IPS DF 6.9 (cell line): ENCODE measurements around the gene MAP3K14.

Source experiments
- DNase-seq: peaks from one replicate; pipeline ENCODE4 v3.0.0-alpha.2; 2013; ENCODE audit warnings: low read depth, low spot score
- H3K27ac ChIP-seq: one replicate; pipeline ENCODE4 v1.5.1; 2013; ENCODE audit warnings: low read length, control low read depth
- H3K27me3 ChIP-seq: 2 replicates; pipeline ENCODE4 v1.6.1; 2013; ENCODE audit warnings: mild to moderate bottlenecking, low read length; ENCODE audit not compliant: control insufficient read depth, insufficient read depth
- H3K36me3 ChIP-seq: 2 replicates; pipeline ENCODE4 v1.6.1; 2013; ENCODE audit warnings: low read length; ENCODE audit not compliant: control insufficient read depth, insufficient read depth
- H3K4me1 ChIP-seq: 2 replicates; pipeline ENCODE4 v1.6.1; 2013; ENCODE audit warnings: low read length; ENCODE audit not compliant: control insufficient read depth, insufficient read depth
- H3K4me3 ChIP-seq: 2 replicates; pipeline ENCODE4 v1.5.1; 2013; ENCODE audit warnings: mild to moderate bottlenecking, low read length
- H3K9me3 ChIP-seq: 2 replicates; pipeline ENCODE4 v1.6.1; 2013; ENCODE audit warnings: low read length, inconsistent platforms; ENCODE audit not compliant: control insufficient read depth, insufficient read depth
- WGBS: extraction: QIAGEN DNeasy Blood & Tissue Kit; methylation state at CpG from one replicate; pipeline ENCODE4 v1.1.7; 2013; ENCODE audit warnings: mixed read lengths, missing lambda C conversion rate; ENCODE audit not compliant: insufficient read length, insufficient coverage; 5-methylcytosine and 5-hydroxymethylcytosine counted together

Gene MAP3K14

GRCh38 chr17:45326626-45327025, 9.8 kb upstream of the MAP3K14 start:
- no peaks in the 10 kb centered on the region for H3K9me3 ChIP-seq
- no peak overlapping the region for H3K27ac ChIP-seq
- no peaks in the 10 kb centered on the region for H3K4me1 ChIP-seq
- WGBS, result no CpG with 5 or more reads among the region's 7 CpGs
- DNase-seq, result no peak
- no peaks in the 10 kb centered on the region for H3K36me3 ChIP-seq
- H3K27me3 ChIP-seq, result no peaks in the 10 kb centered on the region
- H3K4me3 ChIP-seq, result no peak overlapping the region

- Histone ChIP-seq H3K27ac (no peak overlapping the region), H3K4me3 (no peak overlapping the region), H3K27me3 (no peaks in the 10 kb centered on the region), H3K4me1 (no peaks in the 10 kb centered on the region), H3K36me3 (no peaks in the 10 kb centered on the region), H3K9me3 (no peaks in the 10 kb centered on the region)
- no peak for DNase-seq
- no CpG with 5 or more reads among the region's 4 CpGs for WGBS
Observed at GRCh38 chr17:45325810-45326209, 9.0 kb upstream of the MAP3K14 start.

- Histone ChIP-seq H3K4me3 (no peak overlapping the region), H3K27me3 (no peaks in the 10 kb centered on the region), H3K27ac (no peak overlapping the region), H3K4me1 (no peaks in the 10 kb centered on the region), H3K9me3 (no peaks in the 10 kb centered on the region), H3K36me3 (no peaks in the 10 kb centered on the region)
- WGBS, result no CpG with 5 or more reads among the region's 1 CpG
- DNase-seq, result no peak
Observed at GRCh38 chr17:45324336-45324735, 7.5 kb upstream of the MAP3K14 start.

- H3K27ac ChIP-seq, result no peak overlapping the region
- no peaks in the 10 kb centered on the region for H3K27me3 ChIP-seq
- whole genome bisulfite sequencing, result no CpG with 5 or more reads among the region's 2 CpGs
- no peak overlapping the region for H3K4me3 ChIP-seq
- no peaks in the 10 kb centered on the region for H3K4me1 ChIP-seq
- no peaks in the 10 kb centered on the region for H3K36me3 ChIP-seq
- no peaks in the 10 kb centered on the region for H3K9me3 ChIP-seq
- DNase-seq, result no peak
Observed at GRCh38 chr17:45322168-45322567, 5.3 kb upstream of the MAP3K14 start.

- no peaks in the 10 kb centered on the region for H3K27me3 ChIP-seq
- no CpG with 5 or more reads among the region's 1 CpG for whole genome bisulfite sequencing
- DNase-seq, result no peak
- H3K36me3 ChIP-seq, result no peaks in the 10 kb centered on the region
- no peak overlapping the region for H3K4me3 ChIP-seq
- no peak overlapping the region for H3K27ac ChIP-seq
- H3K9me3 ChIP-seq, result no peaks in the 10 kb centered on the region
- no peaks in the 10 kb centered on the region for H3K4me1 ChIP-seq
Observed at GRCh38 chr17:45320931-45321461, 4.2 kb upstream of the MAP3K14 start.

- H3K9me3 ChIP-seq, result no peaks in the 10 kb centered on the region
- no peak for DNase-seq
- no peaks in the 10 kb centered on the region for H3K36me3 ChIP-seq
- WGBS, result no CpG with 5 or more reads among the region's 5 CpGs
- no peak overlapping the region for H3K4me3 ChIP-seq
- H3K27me3 ChIP-seq, result no peaks in the 10 kb centered on the region
- no peak overlapping the region for H3K27ac ChIP-seq
- no peaks in the 10 kb centered on the region for H3K4me1 ChIP-seq
Observed at GRCh38 chr17:45320349-45320930, 3.6 kb upstream of the MAP3K14 start.

GRCh38 chr17:45319239-45319703, 2.5 kb upstream of the MAP3K14 start:
- Histone ChIP-seq H3K9me3 (no peaks in the 10 kb centered on the region), H3K36me3 (no peaks in the 10 kb centered on the region), H3K4me1 (no peaks in the 10 kb centered on the region), H3K27me3 (no peaks in the 10 kb centered on the region), H3K4me3 (no peak overlapping the region), H3K27ac (no peak overlapping the region)
- no CpG with 5 or more reads among the region's 5 CpGs for WGBS
- DNase-seq, result no peak

- no peaks in the 10 kb centered on the region for H3K27me3 ChIP-seq
- H3K9me3 ChIP-seq, result no peaks in the 10 kb centered on the region
- no peaks in the 10 kb centered on the region for H3K4me1 ChIP-seq
- no peak for DNase-seq
- no peaks in the 10 kb centered on the region for H3K36me3 ChIP-seq
- H3K4me3 ChIP-seq, result no peak overlapping the region
- no CpG with 5 or more reads among the region's 7 CpGs for WGBS
- H3K27ac ChIP-seq, result no peak overlapping the region
Observed at GRCh38 chr17:45318561-45319230, 1.9 kb upstream of the MAP3K14 start.

- Histone ChIP-seq H3K4me3 (peak overlapping the region; percentile 37; the same call in 1 of the 2 replicates), H3K4me1 (no peaks in the 10 kb centered on the region), H3K36me3 (no peaks in the 10 kb centered on the region), H3K27ac (no peak overlapping the region), H3K27me3 (no peaks in the 10 kb centered on the region), H3K9me3 (no peaks in the 10 kb centered on the region)
- peak; percentile 98 for DNase-seq
- no CpG with 5 or more reads among the region's 54 CpGs for WGBS
Observed at GRCh38 chr17:45317111-45317928, 500 bp upstream of the MAP3K14 start.

GRCh38 chr17:45315648-45316433, 979 bp downstream of the MAP3K14 start:
- H3K36me3 ChIP-seq, result no peaks in the 10 kb centered on the region
- H3K27ac ChIP-seq, result no peak overlapping the region
- no peaks in the 10 kb centered on the region for H3K9me3 ChIP-seq
- H3K27me3 ChIP-seq, result no peaks in the 10 kb centered on the region
- H3K4me3 ChIP-seq, result peak overlapping the region; percentile 72; the same call in 1 of the 2 replicates
- WGBS, result no CpG with 5 or more reads among the region's 13 CpGs
- no peak for DNase-seq
- no peaks in the 10 kb centered on the region for H3K4me1 ChIP-seq
